K562 (cell line): ENCODE results near the gene NEDD4. TPM values are rescaled to one million over a fixed set of nuclear protein-coding genes. Genes with fewer than 3 reads are reported as not detected.
"Not testable (repeated sequence)": the region's sequence is repeated elsewhere in the genome, so short reads cannot be mapped to it uniquely, and the experiment has no call there.

Experiments used
- ATAC-seq: fragments of 200-7000 bp; cut with Tn5 transposase; 3 replicates; pipeline ENCODE4 v1.9.1; 2020; ENCODE audit warnings: moderate library complexity
- BruUV-seq: library from RNA; stranded (reverse); fragments of 400-500 nt; replicated peaks from 2 replicates; lab custom pipeline; 2021; lab: Mats Ljungman, UMichigan
- CTCF ChIA-PET: fragments of 300-600 bp; formaldehyde crosslinking; extraction: SDS; loops from one replicate; lab custom pipeline; 2021; ENCODE audit warnings: low intra/inter-chr PET ratio; lab: Yijun Ruan, JAX
- POLR2A ChIA-PET: fragments of 300-600, 350-650 bp; sonication (Branson Sonifier 250); formaldehyde crosslinking; extraction: SDS; loops from one replicate; lab custom pipeline; 2021; ENCODE audit warnings: antibody characterized with exemption, inconsistent platforms; lab: Yijun Ruan, JAX
- DNase-seq, 4 experiments: peaks; one replicate each; pipeline versions ENCODE4 v3.0.0 to v3.0.0-alpha.2; 2011 to 2018; ENCODE audit warnings: low spot score in 3 of 4, mixed read lengths in 3 of 4; ENCODE audit errors: extremely low read depth in 1 of 4
- FAIRE-seq: peaks from 2 replicates; lab custom pipeline; 2011; peaks lifted over from hg19 to GRCh38; lab: Jason Lieb, UNC
- H2AFZ ChIP-seq: 2 replicates; pipeline ENCODE4 v1.6.0; 2011; ENCODE audit warnings: low read depth, low read length, control low read depth, inconsistent platforms
- H3K27ac ChIP-seq: fragments of 200-600 bp; 3 replicates; pipeline ENCODE4 v1.8.0; 2011; ENCODE audit warnings: low read depth, mild to moderate bottlenecking, control low read depth, inconsistent platforms, low read length, moderate library complexity, mixed read lengths; ENCODE audit errors: extremely low read depth
- H3K27me3 ChIP-seq, 2 experiments: fragments of 300-600 bp in 1 of 2; 2 replicates in 1 of 2; 3 replicates in 1 of 2; pipeline versions ENCODE4 v1.6.0 to v1.8.0; 2011; ENCODE audit warnings: inconsistent platforms in 2 of 2, low read length in 2 of 2, mild to moderate bottlenecking in 1 of 2, mixed read lengths in 1 of 2, moderate library complexity in 1 of 2; ENCODE audit not compliant: control insufficient read depth in 2 of 2, insufficient read depth in 2 of 2
- H3K36me3 ChIP-seq: fragments of 300-600 bp; 3 replicates; pipeline ENCODE4 v1.8.0; 2011; ENCODE audit warnings: mild to moderate bottlenecking, low read length, inconsistent platforms; ENCODE audit not compliant: control insufficient read depth, insufficient read depth
- H3K4me1 ChIP-seq, 2 experiments: fragments of 200-600 bp in 1 of 2; replicated peaks in 1 of 2; 2 replicates in 1 of 2; 3 replicates in 1 of 2; pipeline versions ENCODE4 v1.5.1 to v1.8.0; 2011; ENCODE audit warnings: inconsistent platforms in 2 of 2, low read length in 2 of 2, mild to moderate bottlenecking in 1 of 2, mixed read lengths in 1 of 2, moderate library complexity in 1 of 2; ENCODE audit not compliant: control insufficient read depth in 2 of 2, insufficient read depth in 2 of 2
- H3K4me2 ChIP-seq: 2 replicates; pipeline ENCODE4 v1.6.1; 2011; ENCODE audit warnings: low read length, control low read depth, inconsistent platforms, mixed read lengths; ENCODE audit not compliant: insufficient read depth
- H3K4me3 ChIP-seq: fragments of 200-600 bp; sonication (generic), shearing (Covaris generic); 2 replicates; pipeline ENCODE4 v1.5.1; 2016; ENCODE audit warnings: control low read depth, inconsistent platforms
- H3K79me2 ChIP-seq: fragments of 200-600 bp; 3 replicates; pipeline ENCODE4 v1.8.0; 2011; ENCODE audit warnings: low read length, inconsistent platforms; ENCODE audit not compliant: control insufficient read depth, insufficient read depth
- H3K9ac ChIP-seq, 2 experiments: 2 replicates each; pipeline versions ENCODE4 v1.6.0 to v1.6.1; 2011; ENCODE audit warnings: low read depth in 2 of 2, low read length in 2 of 2, control low read depth in 1 of 2, inconsistent platforms in 1 of 2, mild to moderate bottlenecking in 1 of 2, mixed read lengths in 1 of 2; ENCODE audit not compliant: insufficient read depth in 1 of 2
- H3K9me1 ChIP-seq: one replicate; pipeline ENCODE4 v1.6.0; 2011; ENCODE audit warnings: inconsistent platforms, mild to moderate bottlenecking, low read length, moderate library complexity; ENCODE audit not compliant: control insufficient read depth, insufficient read depth
- H3K9me3 ChIP-seq: replicated peaks from 2 replicates; pipeline ENCODE4 v1.5.1; 2011; ENCODE audit warnings: low read depth, low read length, inconsistent platforms; ENCODE audit not compliant: control insufficient read depth, insufficient read depth
- H4K20me1 ChIP-seq: replicated peaks from 2 replicates; pipeline ENCODE4 v1.6.1; 2011; ENCODE audit warnings: low read length, inconsistent platforms, mixed read lengths; ENCODE audit not compliant: control insufficient read depth, insufficient read depth
- ZNF77 ChIP-seq: fragments of 250-450 bp; sonication (Bioruptor Pico); IDR thresholded peaks from 2 replicates; pipeline ENCODE4 v1.5.0; 2020
- WGBS: fragments of 100-300 bp; shearing (Covaris generic); methylation state at CpG from one replicate; pipeline ENCODE4 v1.1.6; 2016; ENCODE audit warnings: low coverage, mixed read lengths; ENCODE audit not compliant: insufficient coverage; ENCODE audit errors: missing lambda C conversion rate; 5-methylcytosine and 5-hydroxymethylcytosine counted together
- in situ Hi-C: fragments of 300-500 bp; cut with MboI; formaldehyde crosslinking; loops from 4 replicates; pipeline ENCODE4 v1.15.0; 2018; ENCODE audit warnings: inconsistent platforms, mixed read lengths
- intact Hi-C: fragments of 100-400 bp; cut with micrococcal nuclease; formaldehyde crosslinking; loops from 2 replicates; pipeline ENCODE4 v1.14.2; 2022
- polyA plus RNA-seq, 8 experiments: library from polyadenylated mRNA; depleted of rRNA in 4 of 8; stranded (reverse) in 5 of 8; unstranded in 3 of 8; fragments of >200 nt; fragmentation: Nextera tagmentation in 2 of 8; fragmentation: Illumina TruSeq in 1 of 8; extraction: Ambion mirVana in 2 of 8; extraction: Trizol in 1 of 8; gene quantifications; 2 replicates each; pipeline versions ENCODE4 v1.2.1 to v1.2.3, GENCODE V29; 2011 to 2014; ENCODE audit warnings: inconsistent platforms in 1 of 8, missing spikeins in 1 of 8
- total RNA-seq, 7 experiments: library from RNA; depleted of rRNA in 6 of 7; stranded (reverse); fragments of >200 nt in 6 of 7; fragmentation: Illumina TruSeq in 2 of 7; extraction: Trizol in 2 of 7; gene quantifications; 2 replicates each; pipeline versions ENCODE4 v1.2.1 to v1.2.3, GENCODE V29; 2011 to 2021; ENCODE audit warnings: low replicate concordance in 1 of 7

The NEDD4 gene
- total and polyA plus RNA-seq, 9 of the 15 experiments (the other 6 are each of a cell fraction or from before 2014, with no cell fraction given): 7.2 to 23.7 (median 17.3) TPM

- Histone ChIP-seq H3K27me3 (no peaks in the 10 kb centered on the region), H3K4me2 (no peak overlapping the region), H3K36me3 (no peaks in the 10 kb centered on the region), H3K9me1 (no peaks in the 10 kb centered on the region), H3K9ac (no peak overlapping the region), H3K4me1 (peaks cover 0 to 3% of the 10 kb centered on the region in 2 experiments; a peak in 3 of 5 replicates), H4K20me1 (no peaks in the 10 kb centered on the region), H2AFZ (no peak overlapping the region), H3K79me2 (no peaks in the 10 kb centered on the region), H3K9me3 (no peaks in the 10 kb centered on the region), H3K27ac (no peak overlapping the region), H3K4me3 (no peak overlapping the region)
- ChIA-PET POLR2A (no interaction called here), CTCF (no interaction called here)
- in situ Hi-C loops: no loop called here
- DNase-seq (no peak), FAIRE-seq (no peak), ATAC-seq (no peak)
- BruUV-seq: no TSS peak
- no peak for TF ChIP-seq ZNF77
- intact Hi-C loops: no loop called here
- WGBS: 79% methylated on average over 6 of the region's 6 CpGs
Measured at GRCh38 chr15:55954862-55955605, 38.4 kb downstream of the NEDD4 start.

- H3K9me3 ChIP-seq, BruUV-seq, FAIRE-seq, H3K4me2 ChIP-seq, CTCF ChIA-PET, H3K79me2 ChIP-seq, DNase-seq, H3K4me1 ChIP-seq, H3K27ac ChIP-seq, ATAC-seq, H3K9me1 ChIP-seq, H4K20me1 ChIP-seq, H3K4me3 ChIP-seq, POLR2A ChIA-PET, H2AFZ ChIP-seq, H3K36me3 ChIP-seq, H3K27me3 ChIP-seq, in situ Hi-C loops, H3K9ac ChIP-seq, intact Hi-C loops: not testable (repeated sequence)
- 74% methylated on average over 13 of the region's 14 CpGs for WGBS
Measured at GRCh38 chr15:55952501-55953274, 40.7 kb downstream of the NEDD4 start.

DNA sequence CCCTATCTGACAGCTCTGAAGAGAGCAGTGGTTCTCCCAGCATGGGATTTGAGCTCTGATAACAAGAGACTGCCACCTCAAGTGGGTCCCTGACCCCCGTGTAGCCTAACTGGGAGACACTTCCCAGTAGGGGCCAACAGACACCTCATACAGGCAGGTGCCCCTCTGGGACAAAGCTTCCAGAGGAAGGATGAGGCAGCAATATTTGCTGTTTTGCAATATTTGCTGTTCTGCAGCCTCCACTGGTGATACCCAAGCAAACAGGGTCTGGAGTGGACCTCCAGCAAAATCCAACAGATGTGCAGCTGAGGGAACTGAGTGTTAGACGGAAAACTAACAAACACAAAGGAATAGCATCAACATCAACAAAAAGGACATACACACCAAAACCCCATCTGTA, 48.8 kb downstream of the NEDD4 start:
- POLR2A ChIA-PET, H3K4me3 ChIP-seq, BruUV-seq, DNase-seq, H3K9me1 ChIP-seq, H4K20me1 ChIP-seq, FAIRE-seq, H3K9ac ChIP-seq, H3K9me3 ChIP-seq, ATAC-seq, CTCF ChIA-PET, intact Hi-C loops, H3K27ac ChIP-seq, H3K4me1 ChIP-seq, H3K36me3 ChIP-seq, H2AFZ ChIP-seq, in situ Hi-C loops, H3K4me2 ChIP-seq, H3K27me3 ChIP-seq, H3K79me2 ChIP-seq: not testable (repeated sequence)
- 45% methylated on average over 2 of the region's 2 CpGs for WGBS
